Measurements from ENCODE around the gene TTC39A.

TTC39A gene

DNA sequence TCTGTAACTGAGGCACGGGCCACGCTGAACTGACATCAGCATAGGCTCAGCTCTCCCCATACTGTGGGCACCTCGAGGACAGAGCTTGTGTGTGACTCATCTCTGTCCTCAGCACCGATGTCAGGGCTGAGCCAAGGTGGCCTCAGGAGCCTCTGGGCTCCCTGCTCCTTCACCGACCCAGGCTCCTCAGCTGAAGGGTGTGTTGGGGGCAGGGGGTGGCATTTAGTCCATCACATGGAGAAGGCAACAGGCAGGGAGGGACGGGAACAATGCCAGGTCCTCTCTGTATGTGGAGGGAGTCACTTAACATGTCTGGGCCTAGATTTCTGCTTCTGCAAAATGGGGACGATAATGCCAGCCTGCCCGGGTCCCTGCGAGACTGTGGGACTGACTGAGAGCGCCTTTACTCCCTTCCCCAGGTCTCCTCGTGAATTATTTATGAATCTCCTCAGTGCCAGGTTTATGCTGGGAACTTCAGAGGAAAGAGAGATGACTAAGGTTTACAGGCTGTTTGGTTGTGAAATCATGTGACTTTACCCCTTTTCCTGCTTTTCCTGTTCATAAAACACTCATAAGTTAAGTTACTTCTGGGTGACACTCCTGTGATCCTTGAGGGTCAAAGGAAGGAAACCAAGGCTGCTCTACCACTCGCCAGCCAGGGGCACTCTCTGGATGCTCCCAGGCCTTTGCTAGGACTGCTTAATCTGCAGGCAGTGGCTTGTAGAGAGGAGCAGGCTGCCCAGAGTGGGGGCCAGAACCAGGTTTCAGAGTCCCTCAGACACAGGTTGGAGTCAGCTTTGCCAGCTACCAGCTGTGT lies 16.2 kb downstream of the TTC39A start:
- peak in 1 of 2 donors; percentile 56 for DNase-seq
- H3K27me3 ChIP-seq, result no peaks in the 10 kb centered on the region
- H3K4me3 ChIP-seq, result no peak overlapping the region
- H3K9me3 ChIP-seq, result no peaks in the 10 kb centered on the region
- no peak overlapping the region for H3K27ac ChIP-seq
- peaks cover 0 to 10% (median 0%) of the 10 kb centered on the region in 4 donors for H3K4me1 ChIP-seq
- intact Hi-C loops (cut with DNase I; ENCODE audit: low total_unique reads), result no loop called here
- no peak for TF ChIP-seq CTCF (IDR thresholded peaks at IDR 0.05)
- H3K36me3 ChIP-seq, result no peaks in the 10 kb centered on the region

GRCh38 chr1:51313268-51313852 lies 17.0 kb downstream of the TTC39A start:
- peak in 1 of 2 experiments; percentile 5 for TF ChIP-seq CTCF (IDR thresholded peaks at IDR 0.05)
- no peak for DNase-seq

GRCh38 chr1:51312718-51313117 lies 17.6 kb downstream of the TTC39A start:
- no peaks in the 10 kb centered on the region for H3K27me3 ChIP-seq
- H3K36me3 ChIP-seq, result no peaks in the 10 kb centered on the region
- no peak overlapping the region for H3K4me3 ChIP-seq
- no peak overlapping the region for H3K27ac ChIP-seq
- no peaks in the 10 kb centered on the region for H3K9me3 ChIP-seq
- peaks cover 0 to 10% (median 0%) of the 10 kb centered on the region in 4 donors for H3K4me1 ChIP-seq
- TF ChIP-seq CTCF (IDR thresholded peaks at IDR 0.05), result no peak
- intact Hi-C loops (cut with DNase I; ENCODE audit: low total_unique reads), result no loop called here
- no peak for DNase-seq

More at GRCh38 chr1:51313268-51313852, 17.0 kb downstream of the TTC39A start:
- no peaks in the 10 kb centered on the region for H3K27me3 ChIP-seq
- no peak overlapping the region for H3K4me3 ChIP-seq
- intact Hi-C loops (cut with DNase I; ENCODE audit: low total_unique reads), result no loop called here
- no peak overlapping the region for H3K27ac ChIP-seq
- H3K9me3 ChIP-seq, result no peaks in the 10 kb centered on the region
- peaks cover 0 to 10% (median 0%) of the 10 kb centered on the region in 4 donors for H3K4me1 ChIP-seq
- no peaks in the 10 kb centered on the region for H3K36me3 ChIP-seq

- H3K36me3 ChIP-seq, result no peaks in the 10 kb centered on the region
- DNase-seq, result no peak
- no peak overlapping the region for H3K4me3 ChIP-seq
- TF ChIP-seq CTCF (IDR thresholded peaks at IDR 0.05), result no peak
- intact Hi-C loops (cut with DNase I; ENCODE audit: low total_unique reads), result no loop called here
- peaks cover 0 to 10% (median 0%) of the 10 kb centered on the region in 4 donors for H3K4me1 ChIP-seq
- no peaks in the 10 kb centered on the region for H3K27me3 ChIP-seq
- H3K27ac ChIP-seq, result no peak overlapping the region
- no peaks in the 10 kb centered on the region for H3K9me3 ChIP-seq
These were observed 18.5 kb downstream of the TTC39A start for GRCh38 chr1:51311826-51312225.

- Histone ChIP-seq H3K9me3 (no peaks in the 10 kb centered on the region), H3K4me1 (peaks cover 0 to 10% (median 0%) of the 10 kb centered on the region in 4 donors), H3K27me3 (no peaks in the 10 kb centered on the region), H3K36me3 (no peaks in the 10 kb centered on the region), H3K27ac (no peak overlapping the region), H3K4me3 (no peak overlapping the region)
- no peak for DNase-seq
- TF ChIP-seq CTCF (IDR thresholded peaks at IDR 0.05), result no peak
- intact Hi-C loops (cut with DNase I; ENCODE audit: low total_unique reads), result no loop called here
These were observed 19.3 kb downstream of the TTC39A start for GRCh38 chr1:51310871-51311613.

All from tibial artery (tissue), 4 donors.